Left lung (tissue), 10 donors: ENCODE results near the gene HADH. TPM values are rescaled to one million over a fixed set of nuclear protein-coding genes. Genes with fewer than 3 reads are reported as not detected.

Experiments used
- ATAC-seq: fragments of 200-7000 bp; cut with Tn5 transposase; one replicate; pipeline ENCODE4 v1.9.1; 2020; ENCODE audit warnings: moderate library complexity
- DNase-seq, 4 donors: peaks; one replicate each; pipeline ENCODE4 v3.0.0-alpha.2; 2013 to 2020
- H3K27ac ChIP-seq, 2 donors: fragments of 200-600 bp; sonication (generic) in 1 of 2; one replicate each; pipeline versions ENCODE4 v1.5.0 to v1.8.0; 2020 to 2021
- H3K27me3 ChIP-seq, 2 donors: fragments of 200-600 bp; sonication (generic) in 1 of 2; one replicate each; pipeline versions ENCODE4 v1.5.0 to v1.8.0; 2020 to 2021
- H3K36me3 ChIP-seq, 2 donors: fragments of 200-600 bp; sonication (generic) in 1 of 2; one replicate each; pipeline versions ENCODE4 v1.5.0 to v1.8.0; 2020 to 2021
- H3K4me1 ChIP-seq, 2 donors: fragments of 200-600 bp; one replicate each; pipeline ENCODE4 v1.8.0; 2021
- H3K4me3 ChIP-seq, 2 donors: fragments of 200-600 bp; sonication (generic) in 1 of 2; one replicate each; pipeline versions ENCODE4 v1.5.0 to v1.8.0; 2020 to 2021; ENCODE audit warnings: mild to moderate bottlenecking in 1 of 2
- H3K9me3 ChIP-seq, 2 donors: fragments of 200-600 bp; sonication (generic) in 1 of 2; one replicate each; pipeline versions ENCODE4 v1.5.0 to v1.8.0; 2020 to 2021
- CTCF ChIP-seq, 2 donors: fragments of 200-600 bp; sonication (generic) in 1 of 2; IDR thresholded peaks; one replicate each; pipeline versions ENCODE4 v1.5.0 to v1.8.0; 2021; ENCODE audit warnings: antibody characterized with exemption in 2 of 2
- intact Hi-C, 2 donors: fragments of 100-400 bp; cut with DNase I; formaldehyde crosslinking; loops; one replicate each; pipeline versions ENCODE4 v1.11.2 to v1.14.2; 2022
- polyA plus RNA-seq, 6 donors: library from polyadenylated mRNA; unstranded; fragments of 120-200 nt; gene quantifications; one replicate each; pipeline ENCODE4 v1.2.1, GENCODE V29; 2013; ENCODE audit not compliant: insufficient read length in 6 of 6
- total RNA-seq, 2 donors: library from RNA; stranded (reverse); fragmentation: NEBNext Ultra II Directional; extraction: Animal tissue kit (Norgen Biotek cat#: 25700); gene quantifications; one replicate each; pipeline ENCODE4 v1.2.1, GENCODE V29; 2021
- donor health status: DM: no; HTN: yes; CAD: no.
- donor health status: DM: no; HTN: no; CAD: no.

The HADH gene
- total and polyA plus RNA-seq, 8 donors, result 40.3 to 83.4 (median 72.0) TPM

DNA sequence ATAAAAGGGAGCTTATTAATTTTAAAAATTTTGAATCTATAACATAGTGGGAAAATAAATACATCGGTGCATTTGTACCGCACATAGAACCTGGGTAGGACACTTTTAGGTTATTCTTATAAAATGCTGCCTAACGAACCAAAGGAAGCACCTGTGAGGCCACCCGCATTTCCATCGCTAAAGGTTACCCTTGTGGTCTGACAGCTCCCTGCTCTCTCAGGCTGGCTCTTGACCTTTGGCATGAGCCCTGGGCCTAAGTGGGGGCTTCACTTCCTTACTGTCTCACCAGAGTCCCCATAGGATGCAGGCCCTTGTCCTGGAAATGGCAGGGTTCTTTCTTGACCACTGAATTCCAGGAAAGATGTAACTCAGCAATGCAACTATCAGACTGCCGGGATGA is 46.0 kb downstream of the HADH start:
- no peaks in the 10 kb centered on the region for H3K4me1 ChIP-seq
- H3K36me3 ChIP-seq, result peaks cover 0 to 30% of the 10 kb centered on the region in 2 donors
- H3K27me3 ChIP-seq, result no peaks in the 10 kb centered on the region
- intact Hi-C loops, result no loop called here
- H3K27ac ChIP-seq, result no peak overlapping the region
- no peak for TF ChIP-seq CTCF (IDR thresholded peaks at IDR 0.05)
- H3K9me3 ChIP-seq, result no peaks in the 10 kb centered on the region
- no peak for DNase-seq
- H3K4me3 ChIP-seq, result no peak overlapping the region
- ATAC-seq, result no peak

DNA sequence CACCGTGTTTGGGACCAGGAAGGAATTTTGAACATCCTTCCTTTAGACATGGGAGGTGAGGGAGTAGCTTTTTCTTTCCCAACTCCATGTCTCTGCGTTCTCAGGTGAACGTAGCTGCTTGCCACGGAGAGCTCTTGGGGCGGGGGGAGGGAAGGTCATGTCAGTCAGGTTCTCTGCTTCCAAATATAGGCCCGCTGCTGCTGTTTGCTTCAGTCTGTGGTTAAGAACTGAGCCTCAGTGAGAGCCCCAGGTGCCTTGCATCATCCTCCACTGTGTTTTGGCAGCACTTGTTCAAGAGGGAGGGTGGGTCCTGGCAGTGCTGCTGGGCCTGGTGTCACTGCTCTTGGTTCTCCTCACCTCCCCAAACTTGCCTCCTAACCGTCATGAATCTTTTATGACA is 46.5 kb downstream of the HADH start:
- H3K36me3 ChIP-seq, result peaks cover 0 to 30% of the 10 kb centered on the region in 2 donors
- ATAC-seq, result peak; percentile 78
- no peaks in the 10 kb centered on the region for H3K4me1 ChIP-seq
- DNase-seq, result no peak
- no peak overlapping the region for H3K4me3 ChIP-seq
- H3K27ac ChIP-seq, result no peak overlapping the region
- intact Hi-C loops, result no loop called here
- no peaks in the 10 kb centered on the region for H3K9me3 ChIP-seq
- H3K27me3 ChIP-seq, result no peaks in the 10 kb centered on the region
- TF ChIP-seq CTCF (IDR thresholded peaks at IDR 0.05), result no peak

GRCh38 chr4:108037884-108038283 is 48.2 kb downstream of the HADH start:
- Histone ChIP-seq H3K4me3 (no peak overlapping the region), H3K27me3 (no peaks in the 10 kb centered on the region), H3K36me3 (peaks cover 0 to 29% of the 10 kb centered on the region in 2 donors), H3K4me1 (no peaks in the 10 kb centered on the region), H3K27ac (no peak overlapping the region), H3K9me3 (no peaks in the 10 kb centered on the region)
- no peak for ATAC-seq
- no peak for DNase-seq
- intact Hi-C loops, result no loop called here
- no peak for TF ChIP-seq CTCF (IDR thresholded peaks at IDR 0.05)

DNA sequence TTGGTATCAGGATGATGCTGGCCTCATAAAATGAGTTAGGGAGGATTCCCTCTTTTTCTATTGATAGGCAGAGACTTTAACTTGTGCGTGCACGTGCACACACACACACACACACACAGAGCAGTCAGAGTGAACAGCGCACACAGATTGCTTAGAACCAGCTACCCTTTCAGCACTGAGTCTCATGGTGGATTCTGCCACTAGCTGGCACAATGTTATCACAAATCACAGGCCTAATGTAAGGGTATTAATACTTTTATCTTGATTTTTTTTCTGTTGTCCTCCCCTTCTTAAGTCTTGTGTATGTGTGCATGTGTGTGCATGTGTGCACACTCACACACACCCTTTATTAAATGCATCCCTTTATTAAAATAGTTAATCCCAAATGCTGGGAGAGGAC is 53.2 kb downstream of the HADH start:
- H3K4me3 ChIP-seq, result no peak overlapping the region
- intact Hi-C loops, result no loop called here
- ATAC-seq, result no peak

GRCh38 chr4:108043526-108043925 is 53.8 kb downstream of the HADH start:
- DNase-seq, result no peak
- H3K9me3 ChIP-seq, result no peaks in the 10 kb centered on the region
- H3K27ac ChIP-seq, result no peak overlapping the region
- TF ChIP-seq CTCF (IDR thresholded peaks at IDR 0.05), result no peak
- no peak overlapping the region for H3K4me3 ChIP-seq
- H3K36me3 ChIP-seq, result no peaks in the 10 kb centered on the region
- no peak for ATAC-seq
- no peaks in the 10 kb centered on the region for H3K4me1 ChIP-seq
- no peaks in the 10 kb centered on the region for H3K27me3 ChIP-seq
- intact Hi-C loops, result no loop called here

More for the DNA sequence above, 53.2 kb downstream of the HADH start:
- H3K36me3 ChIP-seq, result no peaks in the 10 kb centered on the region
- H3K27me3 ChIP-seq, result no peaks in the 10 kb centered on the region
- DNase-seq, result no peak
- no peaks in the 10 kb centered on the region for H3K9me3 ChIP-seq
- H3K27ac ChIP-seq, result no peak overlapping the region
- TF ChIP-seq CTCF (IDR thresholded peaks at IDR 0.05), result no peak
- H3K4me1 ChIP-seq, result no peaks in the 10 kb centered on the region
